ENCODE measurements around the gene SHC4.

SHC4 gene

GRCh38 chr15:48796930-48797329, 166.8 kb downstream of the SHC4 start:
- no peak overlapping the region for H3K27ac ChIP-seq (replicated peaks)
- no peak overlapping the region for H3K4me3 ChIP-seq (replicated peaks; ENCODE audit: insufficient read depth, low read length)
- no peak for DNase-seq (ENCODE audit: low read depth in 1 of 2, low spot score in 1 of 2)
- TF ChIP-seq, protein P1, sequence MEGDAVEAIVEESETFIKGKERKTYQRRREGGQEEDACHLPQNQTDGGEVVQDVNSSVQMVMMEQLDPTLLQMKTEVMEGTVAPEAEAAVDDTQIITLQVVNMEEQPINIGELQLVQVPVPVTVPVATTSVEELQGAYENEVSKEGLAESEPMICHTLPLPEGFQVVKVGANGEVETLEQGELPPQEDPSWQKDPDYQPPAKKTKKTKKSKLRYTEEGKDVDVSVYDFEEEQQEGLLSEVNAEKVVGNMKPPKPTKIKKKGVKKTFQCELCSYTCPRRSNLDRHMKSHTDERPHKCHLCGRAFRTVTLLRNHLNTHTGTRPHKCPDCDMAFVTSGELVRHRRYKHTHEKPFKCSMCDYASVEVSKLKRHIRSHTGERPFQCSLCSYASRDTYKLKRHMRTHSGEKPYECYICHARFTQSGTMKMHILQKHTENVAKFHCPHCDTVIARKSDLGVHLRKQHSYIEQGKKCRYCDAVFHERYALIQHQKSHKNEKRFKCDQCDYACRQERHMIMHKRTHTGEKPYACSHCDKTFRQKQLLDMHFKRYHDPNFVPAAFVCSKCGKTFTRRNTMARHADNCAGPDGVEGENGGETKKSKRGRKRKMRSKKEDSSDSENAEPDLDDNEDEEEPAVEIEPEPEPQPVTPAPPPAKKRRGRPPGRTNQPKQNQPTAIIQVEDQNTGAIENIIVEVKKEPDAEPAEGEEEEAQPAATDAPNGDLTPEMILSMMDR (IDR thresholded peaks at IDR 0.05; ENCODE audit: insufficient read depth, low read length), result no peak
- no peak for TF ChIP-seq GABPA (IDR thresholded peaks at IDR 0.05; ENCODE audit: low read depth)
- TF ChIP-seq POLR2AphosphoS5 (IDR thresholded peaks at IDR 0.05; ENCODE audit: low read depth), result no peak
- TF ChIP-seq, protein P2, sequence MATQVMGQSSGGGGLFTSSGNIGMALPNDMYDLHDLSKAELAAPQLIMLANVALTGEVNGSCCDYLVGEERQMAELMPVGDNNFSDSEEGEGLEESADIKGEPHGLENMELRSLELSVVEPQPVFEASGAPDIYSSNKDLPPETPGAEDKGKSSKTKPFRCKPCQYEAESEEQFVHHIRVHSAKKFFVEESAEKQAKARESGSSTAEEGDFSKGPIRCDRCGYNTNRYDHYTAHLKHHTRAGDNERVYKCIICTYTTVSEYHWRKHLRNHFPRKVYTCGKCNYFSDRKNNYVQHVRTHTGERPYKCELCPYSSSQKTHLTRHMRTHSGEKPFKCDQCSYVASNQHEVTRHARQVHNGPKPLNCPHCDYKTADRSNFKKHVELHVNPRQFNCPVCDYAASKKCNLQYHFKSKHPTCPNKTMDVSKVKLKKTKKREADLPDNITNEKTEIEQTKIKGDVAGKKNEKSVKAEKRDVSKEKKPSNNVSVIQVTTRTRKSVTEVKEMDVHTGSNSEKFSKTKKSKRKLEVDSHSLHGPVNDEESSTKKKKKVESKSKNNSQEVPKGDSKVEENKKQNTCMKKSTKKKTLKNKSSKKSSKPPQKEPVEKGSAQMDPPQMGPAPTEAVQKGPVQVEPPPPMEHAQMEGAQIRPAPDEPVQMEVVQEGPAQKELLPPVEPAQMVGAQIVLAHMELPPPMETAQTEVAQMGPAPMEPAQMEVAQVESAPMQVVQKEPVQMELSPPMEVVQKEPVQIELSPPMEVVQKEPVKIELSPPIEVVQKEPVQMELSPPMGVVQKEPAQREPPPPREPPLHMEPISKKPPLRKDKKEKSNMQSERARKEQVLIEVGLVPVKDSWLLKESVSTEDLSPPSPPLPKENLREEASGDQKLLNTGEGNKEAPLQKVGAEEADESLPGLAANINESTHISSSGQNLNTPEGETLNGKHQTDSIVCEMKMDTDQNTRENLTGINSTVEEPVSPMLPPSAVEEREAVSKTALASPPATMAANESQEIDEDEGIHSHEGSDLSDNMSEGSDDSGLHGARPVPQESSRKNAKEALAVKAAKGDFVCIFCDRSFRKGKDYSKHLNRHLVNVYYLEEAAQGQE (IDR thresholded peaks at IDR 0.05; ENCODE audit: insufficient replicate concordance, low read depth), result no peak
- no peak for TF ChIP-seq SPI1 (IDR thresholded peaks at IDR 0.05; ENCODE audit: borderline replicate concordance, low read depth)
- H3K27me3 ChIP-seq (ENCODE audit: insufficient read depth, poor library complexity, severe bottlenecking), result no peaks in the 10 kb centered on the region

DNA sequence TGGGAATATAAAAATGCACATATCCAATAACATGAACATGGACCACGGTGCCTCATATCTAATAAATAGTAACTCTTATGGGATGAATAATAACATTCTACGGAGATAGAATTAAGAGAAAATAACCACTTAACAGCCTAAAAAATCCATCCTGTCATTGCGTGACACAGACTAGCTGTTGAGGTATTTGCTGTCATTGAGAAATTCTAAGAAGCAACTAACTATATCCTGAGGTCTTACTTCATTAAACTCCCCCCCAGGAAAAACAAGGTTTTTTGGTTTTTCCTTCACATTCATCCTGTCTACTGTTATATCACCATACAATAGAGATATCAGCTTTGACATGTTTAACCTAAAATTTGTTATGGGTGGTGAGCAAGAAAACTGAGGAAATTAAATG, 167.2 kb downstream of the SHC4 start:
- Histone ChIP-seq H3K27me3 (ENCODE audit: insufficient read depth, poor library complexity, severe bottlenecking) (no peaks in the 10 kb centered on the region), H3K27ac (replicated peaks) (no peak overlapping the region), H3K4me3 (replicated peaks; ENCODE audit: insufficient read depth, low read length) (no peak overlapping the region)
- no peak for DNase-seq (ENCODE audit: low read depth in 1 of 2, low spot score in 1 of 2)
- TF ChIP-seq, protein P1 (IDR thresholded peaks at IDR 0.05; ENCODE audit: insufficient read depth, low read length), result no peak
- no peak for TF ChIP-seq GABPA (IDR thresholded peaks at IDR 0.05; ENCODE audit: low read depth)
- no peak for TF ChIP-seq POLR2AphosphoS5 (IDR thresholded peaks at IDR 0.05; ENCODE audit: low read depth)
- TF ChIP-seq SPI1 (IDR thresholded peaks at IDR 0.05; ENCODE audit: borderline replicate concordance, low read depth), result no peak
- TF ChIP-seq, protein P2 (IDR thresholded peaks at IDR 0.05; ENCODE audit: insufficient replicate concordance, low read depth), result no peak

- Histone ChIP-seq H3K27ac (replicated peaks) (no peak overlapping the region), H3K27me3 (ENCODE audit: insufficient read depth, poor library complexity, severe bottlenecking) (no peaks in the 10 kb centered on the region), H3K4me3 (replicated peaks; ENCODE audit: insufficient read depth, low read length) (no peak overlapping the region)
- no peak for DNase-seq (ENCODE audit: low read depth in 1 of 2, low spot score in 1 of 2)
- TF ChIP-seq SPI1 (IDR thresholded peaks at IDR 0.05; ENCODE audit: borderline replicate concordance, low read depth) (no peak), GABPA (IDR thresholded peaks at IDR 0.05; ENCODE audit: low read depth) (no peak), POLR2AphosphoS5 (IDR thresholded peaks at IDR 0.05; ENCODE audit: low read depth) (no peak)
- TF ChIP-seq, protein P1 (IDR thresholded peaks at IDR 0.05; ENCODE audit: insufficient read depth, low read length), result no peak
- TF ChIP-seq, protein P2 (IDR thresholded peaks at IDR 0.05; ENCODE audit: insufficient replicate concordance, low read depth), result no peak
These were observed 167.8 kb downstream of the SHC4 start for GRCh38 chr15:48795901-48796300.
